ENCODE data around the gene TYK2.

GRCh38 chr19:10305139-10305806 lies 75.1 kb downstream of the TYK2 start:
- TF ChIP-seq CTCF (IDR thresholded peaks at IDR 0.05; ENCODE audit: low read depth, low read length) (no peak), EZH2phosphoT487 (IDR thresholded peaks at IDR 0.05; ENCODE audit: low read depth) (no peak)
